ENCODE data around the gene S100A13.
"Not testable (repeated sequence)": the region's sequence is repeated elsewhere in the genome, so short reads cannot be mapped to it uniquely, and the experiment has no call there.

Gene S100A13

GRCh38 chr1:153577138-153577537 is 50.2 kb downstream of the S100A13 start:
- no peaks in the 10 kb centered on the region for H3K27me3 ChIP-seq (ENCODE audit: control insufficient read depth, insufficient read depth, low read length)
- H3K36me3 ChIP-seq (ENCODE audit: insufficient read depth, low read length), result no peaks in the 10 kb centered on the region
- no peak overlapping the region for H3K4me3 ChIP-seq (ENCODE audit: low read length)
- no peak overlapping the region for H3K4me2 ChIP-seq (ENCODE audit: low read length)
- no peak overlapping the region for H3K9ac ChIP-seq (ENCODE audit: low read depth, low read length)
- no peaks in the 10 kb centered on the region for H3K9me3 ChIP-seq (replicated peaks; ENCODE audit: low read length)
- peaks cover 25% of the 10 kb centered on the region for H3K4me1 ChIP-seq (ENCODE audit: control insufficient read depth, insufficient read depth, low read length)

- H3K9me3 ChIP-seq (replicated peaks; ENCODE audit: low read length); H3K9ac ChIP-seq (ENCODE audit: low read depth, low read length); H3K4me3 ChIP-seq (ENCODE audit: low read length); H3K27me3 ChIP-seq (ENCODE audit: control insufficient read depth, insufficient read depth, low read length); H3K4me2 ChIP-seq (ENCODE audit: low read length); H3K36me3 ChIP-seq (ENCODE audit: insufficient read depth, low read length): not testable (repeated sequence)
- peaks cover 33% of the 10 kb centered on the region for H3K4me1 ChIP-seq (ENCODE audit: control insufficient read depth, insufficient read depth, low read length)
Measured at GRCh38 chr1:153575497-153575896, 51.8 kb downstream of the S100A13 start.

DNA sequence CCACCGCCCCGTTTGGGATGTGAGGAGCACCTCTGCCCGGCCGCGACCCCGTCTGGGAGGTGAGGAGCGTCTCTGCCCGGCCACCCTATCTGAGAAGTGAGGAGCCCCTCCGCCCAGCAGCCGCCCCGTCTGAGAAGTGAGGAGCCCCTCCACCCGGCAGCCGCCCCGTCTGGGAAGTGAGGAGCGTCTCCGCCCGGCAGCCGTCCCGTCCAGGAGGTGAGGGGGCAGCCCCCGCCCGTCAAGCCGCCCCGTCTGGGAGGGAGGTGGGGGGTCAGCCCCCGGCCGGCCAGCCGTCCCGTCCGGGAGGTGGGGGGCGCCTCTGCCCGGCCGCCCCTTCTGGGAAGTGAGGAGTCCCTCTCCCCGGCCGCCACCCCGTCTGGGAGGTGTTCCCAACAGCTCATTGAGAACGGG is 52.2 kb downstream of the S100A13 start:
- not testable (repeated sequence) for H3K9me3 ChIP-seq (replicated peaks; ENCODE audit: low read length); H3K9ac ChIP-seq (ENCODE audit: low read depth, low read length); H3K36me3 ChIP-seq (ENCODE audit: insufficient read depth, low read length); H3K27me3 ChIP-seq (ENCODE audit: control insufficient read depth, insufficient read depth, low read length); H3K4me2 ChIP-seq (ENCODE audit: low read length); H3K4me3 ChIP-seq (ENCODE audit: low read length)
- H3K4me1 ChIP-seq (ENCODE audit: control insufficient read depth, insufficient read depth, low read length), result peaks cover 33% of the 10 kb centered on the region

DNA sequence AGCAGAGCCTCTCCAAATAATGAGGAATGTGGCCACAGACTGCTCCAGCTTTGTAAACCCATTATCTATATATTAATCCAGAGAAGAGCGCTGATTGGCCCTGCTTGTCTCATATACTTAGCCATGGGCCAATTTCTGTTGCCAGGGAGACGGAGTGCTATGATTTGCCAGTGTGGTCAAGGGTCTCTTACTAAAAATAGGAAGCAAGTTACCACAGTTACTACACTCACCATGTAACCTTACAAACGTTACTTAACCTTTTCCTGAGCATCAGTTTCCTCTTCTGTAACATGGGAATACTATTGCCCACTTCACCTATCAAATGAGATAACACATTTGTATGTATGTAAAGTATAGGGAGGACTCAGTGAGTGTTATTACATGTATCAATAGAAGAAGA is 54.0 kb downstream of the S100A13 start:
- Histone ChIP-seq H3K4me2 (ENCODE audit: low read length) (peak overlapping the region; percentile 73), H3K36me3 (ENCODE audit: insufficient read depth, low read length) (no peaks in the 10 kb centered on the region), H3K4me3 (ENCODE audit: low read length) (no peak overlapping the region), H3K4me1 (ENCODE audit: control insufficient read depth, insufficient read depth, low read length) (peaks cover 34% of the 10 kb centered on the region), H3K9me3 (replicated peaks; ENCODE audit: low read length) (no peaks in the 10 kb centered on the region), H3K9ac (ENCODE audit: low read depth, low read length) (peak overlapping the region; percentile 53), H3K27me3 (ENCODE audit: control insufficient read depth, insufficient read depth, low read length) (no peaks in the 10 kb centered on the region)

DNA sequence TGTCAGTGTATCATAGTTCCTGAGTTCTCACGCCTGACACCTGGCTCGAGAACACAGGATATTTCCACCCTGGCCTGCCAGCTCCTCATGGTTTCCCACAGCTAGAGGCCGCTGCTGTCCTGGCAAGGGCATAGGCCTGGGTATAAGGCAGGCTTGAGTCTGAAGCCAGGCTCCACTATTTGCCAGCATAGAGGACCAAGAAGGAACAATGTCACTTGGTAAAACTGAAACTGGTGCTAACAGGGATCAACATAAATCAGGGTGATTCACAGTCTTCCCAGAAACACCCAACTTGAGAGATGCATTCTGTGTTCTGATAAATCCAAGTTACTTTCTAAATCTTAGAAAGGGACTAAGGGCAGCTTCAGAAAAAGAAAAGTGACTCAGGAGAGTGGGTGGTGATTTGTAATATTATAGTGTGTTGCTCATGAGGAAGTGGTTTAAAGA is 54.7 kb downstream of the S100A13 start:
- Histone ChIP-seq H3K4me1 (ENCODE audit: control insufficient read depth, insufficient read depth, low read length) (peaks cover 34% of the 10 kb centered on the region), H3K9me3 (replicated peaks; ENCODE audit: low read length) (no peaks in the 10 kb centered on the region), H3K27me3 (ENCODE audit: control insufficient read depth, insufficient read depth, low read length) (no peaks in the 10 kb centered on the region), H3K9ac (ENCODE audit: low read depth, low read length) (peak overlapping the region; percentile 53), H3K36me3 (ENCODE audit: insufficient read depth, low read length) (no peaks in the 10 kb centered on the region), H3K4me3 (ENCODE audit: low read length) (peak overlapping the region; percentile 24), H3K4me2 (ENCODE audit: low read length) (peak overlapping the region; percentile 73)

DNA sequence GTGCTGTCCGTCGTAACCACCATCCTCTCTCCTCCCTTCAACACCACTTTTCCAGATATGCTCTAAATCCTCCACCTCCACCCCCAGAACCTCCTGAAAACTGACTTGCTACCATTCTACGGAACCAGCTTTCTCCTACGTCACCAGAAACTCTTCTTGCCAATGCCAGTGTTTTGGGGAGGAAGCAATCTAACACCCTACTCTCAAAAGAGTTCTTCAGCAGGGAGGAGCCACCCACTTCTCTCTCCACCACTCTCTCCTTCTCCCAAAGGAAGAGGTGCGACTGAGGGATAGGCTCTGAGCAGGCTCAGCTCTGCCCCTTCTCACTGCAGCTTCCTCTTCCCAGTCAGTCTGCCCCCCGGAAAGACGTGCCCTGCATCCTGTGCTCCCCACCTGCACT is 55.6 kb downstream of the S100A13 start:
- Histone ChIP-seq H3K27me3 (ENCODE audit: control insufficient read depth, insufficient read depth, low read length) (no peaks in the 10 kb centered on the region), H3K9me3 (replicated peaks; ENCODE audit: low read length) (no peaks in the 10 kb centered on the region), H3K4me1 (ENCODE audit: control insufficient read depth, insufficient read depth, low read length) (peaks cover 42% of the 10 kb centered on the region), H3K4me2 (ENCODE audit: low read length) (peak overlapping the region; percentile 73), H3K4me3 (ENCODE audit: low read length) (no peak overlapping the region), H3K36me3 (ENCODE audit: insufficient read depth, low read length) (no peaks in the 10 kb centered on the region), H3K9ac (ENCODE audit: low read depth, low read length) (peak overlapping the region; percentile 53)

DNA sequence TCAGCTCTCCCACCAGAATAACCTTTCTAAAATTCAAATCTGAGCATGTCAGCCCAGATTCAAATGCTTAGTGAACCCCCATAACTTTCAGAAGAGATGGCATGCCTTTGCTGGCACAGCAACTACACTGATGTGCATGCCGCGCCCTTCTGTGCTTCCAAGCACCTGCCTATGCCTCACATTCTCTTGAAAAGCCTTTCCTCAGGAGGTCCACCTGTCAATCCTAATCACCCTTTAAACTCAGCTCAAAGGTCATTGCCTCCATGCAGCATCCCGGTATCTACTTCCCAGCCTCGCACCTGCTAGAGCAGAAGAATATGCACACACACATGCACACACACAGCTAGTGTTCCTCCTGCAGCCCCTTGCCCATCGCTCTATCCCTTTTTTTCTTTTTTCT is 56.4 kb downstream of the S100A13 start:
- Histone ChIP-seq H3K9ac (ENCODE audit: low read depth, low read length) (no peak overlapping the region), H3K4me1 (ENCODE audit: control insufficient read depth, insufficient read depth, low read length) (peaks cover 49% of the 10 kb centered on the region), H3K4me2 (ENCODE audit: low read length) (no peak overlapping the region), H3K27me3 (ENCODE audit: control insufficient read depth, insufficient read depth, low read length) (no peaks in the 10 kb centered on the region), H3K4me3 (ENCODE audit: low read length) (no peak overlapping the region), H3K36me3 (ENCODE audit: insufficient read depth, low read length) (no peaks in the 10 kb centered on the region), H3K9me3 (replicated peaks; ENCODE audit: low read length) (no peaks in the 10 kb centered on the region)

DNA sequence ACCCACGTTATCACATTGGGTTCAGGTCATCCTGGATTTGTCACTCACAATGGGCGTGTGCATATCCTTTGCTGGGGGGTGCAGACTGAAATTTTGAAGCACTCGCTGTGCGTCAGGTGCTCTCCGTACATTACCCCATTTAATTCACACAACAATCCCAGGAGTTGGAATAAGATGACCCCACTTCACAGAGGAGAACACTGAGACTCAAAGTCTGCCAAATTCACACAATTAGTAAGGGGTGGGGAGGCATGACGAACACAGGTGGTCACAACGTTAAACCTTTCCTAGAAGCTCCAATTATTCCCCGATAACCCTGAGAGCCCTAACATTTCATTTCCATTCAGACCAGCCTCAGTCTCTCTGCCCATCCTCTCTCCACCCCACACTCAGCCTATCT is 57.8 kb downstream of the S100A13 start:
- no peak overlapping the region for H3K4me2 ChIP-seq (ENCODE audit: low read length)
- H3K4me1 ChIP-seq (ENCODE audit: control insufficient read depth, insufficient read depth, low read length), result peaks cover 61% of the 10 kb centered on the region
- H3K27me3 ChIP-seq (ENCODE audit: control insufficient read depth, insufficient read depth, low read length), result no peaks in the 10 kb centered on the region
- no peak overlapping the region for H3K4me3 ChIP-seq (ENCODE audit: low read length)
- no peak overlapping the region for H3K9ac ChIP-seq (ENCODE audit: low read depth, low read length)
- H3K36me3 ChIP-seq (ENCODE audit: insufficient read depth, low read length), result no peaks in the 10 kb centered on the region
- H3K9me3 ChIP-seq (replicated peaks; ENCODE audit: low read length), result no peaks in the 10 kb centered on the region
